Embryonic facial prominence (tissue), 1 donor: ENCODE measurements around the gene ROBO1.

Experiments used
- DNase-seq: peaks from one replicate; pipeline ENCODE4 v3.0.0-alpha.2; 2016; ENCODE audit errors: extremely low spot score

Gene ROBO1

GRCh38 chr3:79015854-79016253 is 751.9 kb downstream of the ROBO1 start:
- DNase-seq: no peak

- DNase-seq: no peak
These were observed 754.8 kb downstream of the ROBO1 start for GRCh38 chr3:79012946-79013362.

- DNase-seq: no peak
These were observed 755.3 kb downstream of the ROBO1 start for GRCh38 chr3:79012530-79012913.

- no peak for DNase-seq
These were observed 755.8 kb downstream of the ROBO1 start for GRCh38 chr3:79011821-79012529.

DNA sequence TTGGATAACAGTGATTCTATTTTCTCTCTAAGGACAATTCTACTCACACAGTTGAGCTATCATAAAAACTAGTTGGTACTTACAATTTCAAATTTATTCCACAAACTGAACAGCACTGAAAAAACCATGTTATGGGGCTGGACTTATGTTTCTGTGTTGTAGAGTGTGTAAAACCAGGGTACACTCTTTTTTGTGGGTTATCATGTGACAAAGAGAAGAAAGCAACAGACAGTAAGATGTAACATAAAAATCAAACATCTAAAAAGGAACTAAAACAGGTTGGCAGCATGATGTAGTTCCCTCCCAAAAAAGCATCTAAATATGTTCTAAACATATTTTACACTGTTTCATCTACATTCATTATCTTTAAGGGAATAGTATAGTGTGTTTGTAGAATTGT is 757.9 kb downstream of the ROBO1 start:
- no peak for DNase-seq

DNA sequence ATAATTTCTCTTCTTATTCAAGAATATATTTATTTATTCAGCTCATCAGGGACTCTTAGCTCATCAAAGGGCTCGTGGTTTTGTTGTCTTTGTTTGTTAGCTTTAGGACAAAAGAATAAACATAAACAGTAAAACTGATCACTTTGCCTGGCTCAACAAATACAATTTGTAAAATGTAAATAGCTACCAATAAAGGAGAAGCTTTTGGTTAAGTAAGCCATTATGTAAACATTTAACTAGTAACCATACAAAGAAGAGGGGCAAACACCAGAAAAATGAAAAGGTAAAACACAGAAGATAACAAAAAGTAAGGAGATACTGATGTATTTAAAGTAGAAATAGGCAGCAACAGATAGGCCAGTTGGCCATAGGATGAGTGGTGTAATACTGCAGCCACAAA is 761.7 kb downstream of the ROBO1 start:
- DNase-seq: no peak

GRCh38 chr3:79005084-79005483 is 762.7 kb downstream of the ROBO1 start:
- DNase-seq: no peak

DNA sequence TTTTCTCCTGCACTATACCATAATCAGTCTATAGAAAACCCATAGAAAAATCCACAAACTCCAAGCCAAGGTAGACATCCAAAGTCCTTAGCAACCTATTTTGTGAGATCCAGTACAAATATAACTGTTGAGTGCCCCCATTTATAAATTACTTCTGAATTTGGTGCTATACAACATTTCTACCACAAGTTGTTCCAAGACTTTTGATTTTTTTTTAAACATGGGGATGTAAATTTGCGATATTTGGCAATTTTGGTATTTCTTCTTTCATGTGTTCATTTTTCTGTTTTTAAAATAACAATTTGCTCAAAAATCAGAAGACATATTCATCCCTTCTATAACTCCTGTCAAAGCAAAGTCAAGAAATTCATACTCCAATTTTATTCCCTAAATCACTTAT is 763.8 kb downstream of the ROBO1 start:
- DNase-seq: no peak

- no peak for DNase-seq
These were observed 765.1 kb downstream of the ROBO1 start for GRCh38 chr3:79002465-79003372.

DNA sequence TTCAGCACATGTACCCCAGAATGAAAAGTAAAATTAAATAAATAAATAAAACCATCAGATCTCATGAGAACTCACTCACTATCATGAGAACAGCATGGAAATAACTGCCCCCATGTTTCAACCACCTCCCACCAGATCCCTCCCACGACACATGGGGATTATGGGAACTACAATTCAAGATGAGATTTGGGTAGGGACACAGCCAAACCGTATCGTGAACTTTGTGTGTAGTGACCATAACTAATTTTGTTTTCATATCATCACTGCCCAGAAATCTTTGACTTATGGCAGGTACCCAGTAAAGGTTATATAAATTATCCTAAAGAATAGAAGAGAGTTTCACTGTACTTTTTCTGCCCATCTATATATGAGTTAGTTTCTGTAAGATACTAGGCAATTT is 766.5 kb downstream of the ROBO1 start:
- no peak for DNase-seq

GRCh38 chr3:78999139-78999538 is 768.7 kb downstream of the ROBO1 start:
- DNase-seq: no peak

DNA sequence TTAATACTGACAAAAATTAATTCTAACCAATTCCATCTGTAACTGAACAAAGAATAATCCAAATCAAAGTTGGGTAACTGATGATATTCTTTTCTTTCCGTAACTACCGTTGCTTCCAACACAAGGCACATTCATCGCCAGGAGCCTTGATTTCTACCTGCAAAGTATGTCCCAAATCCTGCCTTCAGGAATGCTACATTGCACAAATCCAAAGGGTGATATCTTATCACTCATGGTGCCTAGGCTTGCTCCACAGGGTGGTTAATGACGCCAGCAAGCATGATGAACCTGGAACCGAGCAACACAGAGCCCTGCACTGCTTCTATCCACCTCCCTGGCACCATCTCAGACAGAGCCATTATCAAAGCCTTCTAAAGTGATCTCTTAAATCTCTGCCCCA is 772.7 kb downstream of the ROBO1 start:
- no peak for DNase-seq

DNA sequence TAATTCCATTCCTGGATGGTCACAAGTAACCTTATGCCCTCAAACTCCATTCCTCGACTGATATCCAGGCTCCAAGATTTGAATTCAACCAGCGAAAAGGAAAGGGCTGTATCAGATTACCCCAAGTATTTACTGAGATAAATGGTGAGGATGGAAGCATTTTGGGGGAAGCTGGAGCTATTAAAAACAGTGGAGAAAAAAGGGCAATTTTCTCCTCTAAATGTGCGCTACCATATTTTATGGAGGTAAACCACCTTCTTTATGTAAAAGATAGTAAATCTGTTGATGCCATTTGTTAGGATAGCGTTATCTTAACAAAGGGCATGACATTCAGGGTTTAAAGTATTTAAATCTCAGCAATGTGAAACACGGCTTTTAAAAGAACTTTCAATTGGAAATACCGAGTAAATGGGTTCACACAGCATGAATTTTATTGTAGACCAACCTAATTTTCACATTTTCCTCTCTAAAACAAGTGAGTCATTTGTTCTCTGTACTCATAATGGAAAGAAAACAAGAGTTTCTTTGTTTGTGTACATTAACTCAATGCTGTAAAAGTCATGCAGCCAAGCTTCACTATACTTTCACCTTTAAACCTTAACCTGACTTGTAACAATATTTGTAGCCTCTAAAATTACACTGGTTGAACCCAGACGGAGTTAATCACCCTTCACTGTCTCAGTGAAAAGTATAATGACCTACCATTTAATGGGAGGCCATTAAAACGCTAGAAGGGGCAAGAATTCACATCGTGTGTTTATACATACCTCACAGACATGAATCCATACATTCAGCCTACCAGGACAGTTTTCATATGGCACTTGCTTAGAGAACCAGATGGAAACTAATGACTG is 773.4 kb downstream of the ROBO1 start:
- DNase-seq: no peak

- DNase-seq: no peak
These were observed 774.4 kb downstream of the ROBO1 start for GRCh38 chr3:78993375-78993774.

GRCh38 chr3:78992830-78993229 is 775.0 kb downstream of the ROBO1 start:
- no peak for DNase-seq

GRCh38 chr3:78992400-78992799 is 775.4 kb downstream of the ROBO1 start:
- no peak for DNase-seq

- no peak for DNase-seq
These were observed 776.1 kb downstream of the ROBO1 start for GRCh38 chr3:78991656-78992055.

GRCh38 chr3:78990156-78990555 is 777.6 kb downstream of the ROBO1 start:
- no peak for DNase-seq

DNA sequence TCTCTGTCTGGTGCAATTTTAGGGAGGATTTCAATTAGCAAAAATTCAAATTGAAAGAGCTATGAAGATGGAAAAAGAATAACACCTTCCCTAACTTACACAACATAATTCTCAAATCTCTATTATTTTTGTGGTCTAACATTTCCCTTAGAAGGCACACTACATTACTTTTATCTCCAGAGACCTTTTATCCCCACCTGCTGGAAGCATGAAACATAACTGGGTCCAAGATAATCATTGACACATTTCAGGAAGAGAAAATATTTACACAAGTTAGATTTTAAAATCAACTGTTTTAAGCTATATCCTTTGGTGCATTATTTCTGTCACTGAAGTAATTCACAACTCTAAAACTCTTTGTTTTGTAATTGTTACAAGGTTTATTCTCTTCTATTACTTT is 779.5 kb downstream of the ROBO1 start:
- no peak for DNase-seq

- DNase-seq: no peak
These were observed 781.2 kb downstream of the ROBO1 start for GRCh38 chr3:78986416-78987101.

DNA sequence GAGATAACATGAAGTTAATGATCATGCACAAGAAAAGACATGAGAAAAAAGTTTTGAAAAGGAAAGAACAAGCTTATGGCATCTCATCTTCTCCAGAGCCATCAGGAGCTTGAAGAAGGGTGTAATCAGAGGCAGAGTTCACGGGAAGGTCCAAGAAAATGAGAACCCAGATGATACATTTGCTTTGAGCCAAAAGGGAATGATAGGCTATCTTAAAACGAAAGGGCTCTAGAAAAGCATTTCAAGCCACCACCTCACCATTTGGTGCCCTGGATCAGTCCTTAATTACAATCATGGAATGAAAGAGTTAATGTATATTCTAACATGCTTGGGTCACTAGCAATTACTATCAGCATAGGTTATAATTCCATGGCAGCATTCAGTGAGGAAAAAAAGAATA is 781.8 kb downstream of the ROBO1 start:
- no peak for DNase-seq

DNA sequence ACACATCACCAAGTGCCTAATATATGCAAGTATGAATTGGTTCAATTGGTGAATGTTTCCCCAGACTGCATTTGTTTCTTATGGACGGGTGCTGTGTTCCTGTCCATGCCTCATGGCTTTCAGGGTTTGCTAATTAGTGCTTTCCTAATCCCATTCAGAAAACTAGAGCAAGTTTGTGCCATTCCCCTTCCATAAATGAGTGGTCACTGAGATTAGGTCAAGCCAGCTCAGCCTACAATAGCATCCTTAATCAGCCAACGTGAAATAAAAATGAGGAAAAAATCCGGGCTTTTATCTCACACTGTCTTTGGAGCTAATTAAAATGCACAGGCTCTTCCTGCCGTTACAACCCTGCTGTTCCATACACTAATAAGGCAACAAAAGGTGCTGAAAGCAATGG is 788.8 kb downstream of the ROBO1 start:
- DNase-seq: no peak
